Measurements from ENCODE around the gene P2RX7.

The P2RX7 gene

DNA sequence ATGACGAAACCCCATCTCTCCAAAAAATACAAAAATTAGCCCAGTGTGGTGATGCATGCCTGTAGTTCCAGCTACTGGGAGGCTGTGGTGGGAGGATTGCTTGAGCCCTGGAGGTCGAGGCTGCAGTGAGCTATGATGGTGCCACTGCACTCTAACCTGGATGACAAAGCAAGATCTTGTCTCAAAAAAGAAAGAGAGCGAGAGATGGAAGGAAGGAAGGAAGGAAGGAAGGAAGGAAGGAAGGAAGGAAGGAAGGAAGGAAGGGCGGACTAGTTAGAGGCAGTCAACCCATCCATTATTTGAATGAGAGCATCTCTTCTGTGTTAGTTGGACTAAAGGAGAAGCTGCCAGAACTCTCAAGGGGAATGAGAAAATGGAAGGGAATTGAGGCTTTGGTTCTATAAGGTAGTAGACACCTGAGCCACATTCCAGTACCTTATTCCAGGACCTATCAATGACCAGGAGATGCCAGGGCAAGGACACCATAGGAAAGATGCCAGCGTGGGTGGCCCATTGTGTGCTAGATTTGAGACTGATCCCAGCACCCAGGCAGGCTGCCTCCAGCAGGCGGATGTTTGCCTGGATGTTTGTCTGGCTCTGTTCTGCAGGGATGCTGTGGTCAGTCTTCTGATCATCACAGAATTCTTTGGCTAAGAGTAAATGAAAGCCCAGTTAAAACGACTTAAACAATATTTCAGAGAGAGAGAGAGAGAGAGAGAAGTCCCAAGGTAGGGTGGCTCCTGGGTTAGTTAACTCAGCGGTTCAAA, 11.5 kb upstream of the P2RX7 start:
- Histone ChIP-seq H4K20me1 (ENCODE audit: insufficient read depth) (no peaks in the 10 kb centered on the region), H2AFZ (ENCODE audit: low read depth) (no peak overlapping the region), H3K4me2 (no peak overlapping the region), H3K27me3 (ENCODE audit: insufficient read depth, low read depth) (no peaks in the 10 kb centered on the region), H3K79me2 (ENCODE audit: insufficient read depth, low read depth) (no peaks in the 10 kb centered on the region), H3K27ac (no peak overlapping the region), H3K36me3 (ENCODE audit: insufficient read depth) (no peaks in the 10 kb centered on the region), H3K9ac (no peak overlapping the region), H3K4me1 (ENCODE audit: low read depth, poor library complexity, severe bottlenecking) (peaks cover 14% of the 10 kb centered on the region), H3K4me3 (IDR thresholded peaks at IDR 0.05; ENCODE audit: insufficient read depth, low read depth, low read length) (no peak overlapping the region)
- TF ChIP-seq, protein P1, sequence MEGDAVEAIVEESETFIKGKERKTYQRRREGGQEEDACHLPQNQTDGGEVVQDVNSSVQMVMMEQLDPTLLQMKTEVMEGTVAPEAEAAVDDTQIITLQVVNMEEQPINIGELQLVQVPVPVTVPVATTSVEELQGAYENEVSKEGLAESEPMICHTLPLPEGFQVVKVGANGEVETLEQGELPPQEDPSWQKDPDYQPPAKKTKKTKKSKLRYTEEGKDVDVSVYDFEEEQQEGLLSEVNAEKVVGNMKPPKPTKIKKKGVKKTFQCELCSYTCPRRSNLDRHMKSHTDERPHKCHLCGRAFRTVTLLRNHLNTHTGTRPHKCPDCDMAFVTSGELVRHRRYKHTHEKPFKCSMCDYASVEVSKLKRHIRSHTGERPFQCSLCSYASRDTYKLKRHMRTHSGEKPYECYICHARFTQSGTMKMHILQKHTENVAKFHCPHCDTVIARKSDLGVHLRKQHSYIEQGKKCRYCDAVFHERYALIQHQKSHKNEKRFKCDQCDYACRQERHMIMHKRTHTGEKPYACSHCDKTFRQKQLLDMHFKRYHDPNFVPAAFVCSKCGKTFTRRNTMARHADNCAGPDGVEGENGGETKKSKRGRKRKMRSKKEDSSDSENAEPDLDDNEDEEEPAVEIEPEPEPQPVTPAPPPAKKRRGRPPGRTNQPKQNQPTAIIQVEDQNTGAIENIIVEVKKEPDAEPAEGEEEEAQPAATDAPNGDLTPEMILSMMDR (conservative IDR thresholded peaks at IDR 0.05; ENCODE audit: low read depth, low read length) = no peak

DNA sequence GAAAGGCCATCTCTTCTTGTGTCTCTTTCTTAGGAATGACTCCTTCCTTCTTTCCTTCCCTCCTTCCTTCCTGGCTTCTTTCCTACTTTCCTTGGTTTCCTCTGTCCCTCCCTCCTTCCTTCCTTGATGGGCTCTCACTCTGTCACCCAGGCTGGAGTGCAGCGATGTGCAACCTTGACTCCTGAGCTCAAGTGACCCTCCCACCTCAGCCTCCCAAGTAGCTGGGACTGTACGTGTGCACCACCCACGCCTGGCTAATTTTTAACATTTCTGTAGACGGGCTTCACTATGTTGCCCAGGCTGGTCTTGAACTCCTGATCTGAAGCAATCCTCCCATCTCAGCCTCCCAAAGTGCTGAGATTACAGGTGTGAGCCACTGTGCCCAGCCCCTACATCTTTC, 10.9 kb upstream of the P2RX7 start:
- no peak overlapping the region for H3K27ac ChIP-seq
- H4K20me1 ChIP-seq (ENCODE audit: insufficient read depth) = no peaks in the 10 kb centered on the region
- peaks cover 14% of the 10 kb centered on the region for H3K4me1 ChIP-seq (ENCODE audit: low read depth, poor library complexity, severe bottlenecking)
- H3K4me3 ChIP-seq (IDR thresholded peaks at IDR 0.05; ENCODE audit: insufficient read depth, low read depth, low read length) = no peak overlapping the region
- no peaks in the 10 kb centered on the region for H3K79me2 ChIP-seq (ENCODE audit: insufficient read depth, low read depth)
- no peak overlapping the region for H3K4me2 ChIP-seq
- no peaks in the 10 kb centered on the region for H3K36me3 ChIP-seq (ENCODE audit: insufficient read depth)
- H3K27me3 ChIP-seq (ENCODE audit: insufficient read depth, low read depth) = no peaks in the 10 kb centered on the region
- H3K9ac ChIP-seq = no peak overlapping the region
- H2AFZ ChIP-seq (ENCODE audit: low read depth) = no peak overlapping the region
- TF ChIP-seq, protein P1 (conservative IDR thresholded peaks at IDR 0.05; ENCODE audit: low read depth, low read length) = no peak

DNA sequence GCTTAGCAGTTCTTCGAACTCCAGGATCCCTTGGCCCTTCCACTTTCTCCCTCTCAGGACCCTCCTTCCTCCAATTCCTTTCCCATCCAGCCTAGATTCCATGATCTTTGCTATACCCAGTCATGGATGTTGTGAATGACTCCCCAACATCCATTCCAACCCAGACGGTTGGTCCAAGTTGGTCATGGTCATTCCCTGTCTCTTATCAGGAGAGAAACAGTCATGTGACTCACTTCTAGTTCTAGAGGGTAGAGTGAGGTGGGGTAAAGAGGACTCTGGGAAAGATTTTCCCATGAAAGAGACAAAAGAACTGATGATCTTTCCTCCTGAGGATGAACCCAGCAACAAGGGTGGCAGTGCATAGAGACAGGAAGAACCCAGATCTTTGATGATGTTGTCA, 9.2 kb upstream of the P2RX7 start:
- Histone ChIP-seq H3K4me1 (ENCODE audit: low read depth, poor library complexity, severe bottlenecking) (peaks cover 20% of the 10 kb centered on the region), H3K36me3 (ENCODE audit: insufficient read depth) (no peaks in the 10 kb centered on the region), H3K4me2 (no peak overlapping the region), H4K20me1 (ENCODE audit: insufficient read depth) (no peaks in the 10 kb centered on the region), H3K79me2 (ENCODE audit: insufficient read depth, low read depth) (no peaks in the 10 kb centered on the region), H3K27me3 (ENCODE audit: insufficient read depth, low read depth) (no peaks in the 10 kb centered on the region), H3K27ac (no peak overlapping the region), H2AFZ (ENCODE audit: low read depth) (no peak overlapping the region), H3K4me3 (IDR thresholded peaks at IDR 0.05; ENCODE audit: insufficient read depth, low read depth, low read length) (no peak overlapping the region), H3K9ac (no peak overlapping the region)
- TF ChIP-seq, protein P1 (conservative IDR thresholded peaks at IDR 0.05; ENCODE audit: low read depth, low read length) = no peak

DNA sequence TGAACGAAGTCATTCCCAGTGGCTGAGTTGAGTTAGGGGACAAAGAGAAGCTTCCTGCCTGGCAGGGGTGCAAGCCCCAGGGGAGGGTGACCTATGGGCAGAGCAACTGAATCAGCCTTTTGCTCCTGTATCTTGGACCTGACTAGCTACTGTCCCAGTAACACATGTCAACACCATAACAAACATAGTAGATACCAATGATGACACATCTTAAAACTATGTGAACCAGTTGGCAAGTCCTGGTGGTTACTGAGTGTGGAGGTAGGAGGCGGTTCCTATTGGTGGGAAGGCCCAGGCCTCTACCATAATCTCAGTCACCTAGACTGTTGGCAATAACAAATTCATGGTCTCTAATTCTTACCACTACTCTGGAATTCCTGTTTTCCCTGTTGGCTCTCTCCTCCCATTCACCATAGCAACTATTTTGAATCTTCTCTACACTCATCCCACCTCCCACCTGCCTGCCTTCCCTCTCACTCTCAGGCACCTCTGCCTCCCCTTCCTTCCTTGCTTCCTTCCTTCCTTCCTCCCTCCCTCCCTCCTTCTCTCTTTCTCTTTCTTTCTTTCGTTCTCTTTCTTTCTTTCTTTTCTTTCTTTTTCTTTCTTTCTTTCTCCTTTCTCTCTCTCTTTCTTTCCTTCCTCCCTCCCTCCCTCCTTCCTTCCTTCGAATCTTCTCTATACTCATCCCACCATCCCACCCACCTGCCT, 8.1 kb upstream of the P2RX7 start:
- Histone ChIP-seq H3K4me2 (no peak overlapping the region), H3K36me3 (ENCODE audit: insufficient read depth) (no peaks in the 10 kb centered on the region), H3K27ac (no peak overlapping the region), H3K27me3 (ENCODE audit: insufficient read depth, low read depth) (no peaks in the 10 kb centered on the region), H2AFZ (ENCODE audit: low read depth) (no peak overlapping the region), H3K4me3 (IDR thresholded peaks at IDR 0.05; ENCODE audit: insufficient read depth, low read depth, low read length) (no peak overlapping the region), H3K9ac (no peak overlapping the region), H3K4me1 (ENCODE audit: low read depth, poor library complexity, severe bottlenecking) (peaks cover 27% of the 10 kb centered on the region), H4K20me1 (ENCODE audit: insufficient read depth) (no peaks in the 10 kb centered on the region), H3K79me2 (ENCODE audit: insufficient read depth, low read depth) (no peaks in the 10 kb centered on the region)
- TF ChIP-seq, protein P1 (conservative IDR thresholded peaks at IDR 0.05; ENCODE audit: low read depth, low read length) = no peak
